ENCODE results near the gene NAA20. TPM values are rescaled to one million over a fixed set of nuclear protein-coding genes. Genes with fewer than 3 reads are reported as not detected.

The NAA20 gene
- total RNA-seq, 1 experiment from 2014 or later: 65.6 TPM

GRCh38 chr20:19976595-19977372 lies 40.4 kb upstream of the NAA20 start:
- TSS peak; percentile 51 for BruUV-seq (replicated peaks)

GRCh38 chr20:19977373-19977770 lies 39.8 kb upstream of the NAA20 start:
- intact Hi-C loops (cut with micrococcal nuclease; ENCODE audit: unreplicated experiment) (loop anchor here (5.0 kb wide), 1 partner anchor 90 kb away; no protein-coding TSS in a partner anchor), in situ Hi-C loops (cut with HindIII; ENCODE audit: low pct_unique_long_range_greater_than_20kb, low sequenced_read_pairs) (no loop called here)
- CTCF ChIA-PET: no interaction called here
- no peak for ATAC-seq
- H3K36me3 ChIP-seq (ENCODE audit: control insufficient read depth, insufficient read depth, low read length): no peaks in the 10 kb centered on the region
- peaks cover 63% of the 10 kb centered on the region for H3K4me1 ChIP-seq (ENCODE audit: control insufficient read depth, insufficient read depth, low read length)
- BruUV-seq (replicated peaks): no TSS peak
- H3K27me3 ChIP-seq (ENCODE audit: control insufficient read depth, insufficient read depth, low read length): no peaks in the 10 kb centered on the region
- H3K9me3 ChIP-seq (ENCODE audit: control insufficient read depth, insufficient read depth, low read depth, low read length): no peaks in the 10 kb centered on the region
- POLR2A ChIA-PET: interaction anchor here (0.7 to 0.9 kb wide), 2 partner anchors 14 to 218 kb away, joined by 3 read pairs; no protein-coding TSS in a partner anchor
- TF ChIP-seq SIN3A (IDR thresholded peaks at IDR 0.05; ENCODE audit: borderline replicate concordance, insufficient read depth, low read depth, low read length) (no peak), REST (IDR thresholded peaks at IDR 0.05; ENCODE audit: insufficient read depth in 1 of 2, low read depth in 2 of 2, low read length in 1 of 2) (no peak), CTCF (IDR thresholded peaks at IDR 0.05) (no peak), POLR2AphosphoS5 (IDR thresholded peaks at IDR 0.05; ENCODE audit: low read depth, low read length) (no peak), TCF7L2 (IDR thresholded peaks at IDR 0.05; ENCODE audit: low read depth, low read length) (no peak)
- peak overlapping the region; percentile 52 to 68 for H3K4me3 ChIP-seq (ENCODE audit: low read depth in 2 of 2, low read length in 2 of 2)
- DNase-seq (ENCODE audit: low read depth, low spot score): no peak
- H3K27ac ChIP-seq (ENCODE audit: low read length): peak overlapping the region; percentile 89

More at GRCh38 chr20:19976595-19977372, 40.4 kb upstream of the NAA20 start:
- intact Hi-C loops (cut with micrococcal nuclease; ENCODE audit: unreplicated experiment): loop anchor here (5.0 kb wide), 1 partner anchor 89 kb away; no protein-coding TSS in a partner anchor
- in situ Hi-C loops (cut with HindIII; ENCODE audit: low pct_unique_long_range_greater_than_20kb, low sequenced_read_pairs): no loop called here
- TF ChIP-seq TCF7L2 (IDR thresholded peaks at IDR 0.05; ENCODE audit: low read depth, low read length) (peak; percentile 79), SIN3A (IDR thresholded peaks at IDR 0.05; ENCODE audit: borderline replicate concordance, insufficient read depth, low read depth, low read length) (no peak)
- DNase-seq (ENCODE audit: low read depth, low spot score): no peak
- Histone ChIP-seq H3K27ac (ENCODE audit: low read length) (peak overlapping the region; percentile 89), H3K27me3 (ENCODE audit: control insufficient read depth, insufficient read depth, low read length) (no peaks in the 10 kb centered on the region), H3K9me3 (ENCODE audit: control insufficient read depth, insufficient read depth, low read depth, low read length) (no peaks in the 10 kb centered on the region), H3K4me3 (ENCODE audit: low read depth in 2 of 2, low read length in 2 of 2) (peak overlapping the region; percentile 52 to 68), H3K4me1 (ENCODE audit: control insufficient read depth, insufficient read depth, low read length) (peaks cover 57% of the 10 kb centered on the region), H3K36me3 (ENCODE audit: control insufficient read depth, insufficient read depth, low read length) (no peaks in the 10 kb centered on the region)
- ChIA-PET CTCF (no interaction called here), POLR2A (interaction anchor here (0.7 to 0.9 kb wide), 2 partner anchors 14 to 218 kb away, joined by 3 read pairs; no protein-coding TSS in a partner anchor)
- ATAC-seq: peak; percentile 83
